Transverse colon (tissue), 4 donors: ENCODE results near the gene MTHFSD.

Experiments used
- POLR2A ChIP-seq: fragments of 450-650 bp; IDR thresholded peaks from one replicate; pipeline ENCODE4 v1.6.1; 2016; ENCODE audit warnings: antibody characterized with exemption, mild to moderate bottlenecking, moderate library complexity
- POLR2AphosphoS5 ChIP-seq, 3 donors: sonication (generic); formaldehyde crosslinking; IDR thresholded peaks; one replicate each; pipeline ENCODE4 v1.6.1; 2016; ENCODE audit warnings: antibody characterized with exemption in 3 of 3
- TF ChIP-seq, protein P1 (sequence below), 5 experiments: fragments of 200-600 bp in 3 of 5; fragments of 450-650 bp in 2 of 5; sonication (generic) in 3 of 5; IDR thresholded peaks; 1 replicate in 2 of 5; 2 replicates in 3 of 5; pipeline ENCODE4 v1.5.1; 2016 to 2017; ENCODE audit warnings: antibody characterized with exemption in 5 of 5, inconsistent platforms in 3 of 5, mild to moderate bottlenecking in 2 of 5, moderate library complexity in 1 of 5

DNA sequence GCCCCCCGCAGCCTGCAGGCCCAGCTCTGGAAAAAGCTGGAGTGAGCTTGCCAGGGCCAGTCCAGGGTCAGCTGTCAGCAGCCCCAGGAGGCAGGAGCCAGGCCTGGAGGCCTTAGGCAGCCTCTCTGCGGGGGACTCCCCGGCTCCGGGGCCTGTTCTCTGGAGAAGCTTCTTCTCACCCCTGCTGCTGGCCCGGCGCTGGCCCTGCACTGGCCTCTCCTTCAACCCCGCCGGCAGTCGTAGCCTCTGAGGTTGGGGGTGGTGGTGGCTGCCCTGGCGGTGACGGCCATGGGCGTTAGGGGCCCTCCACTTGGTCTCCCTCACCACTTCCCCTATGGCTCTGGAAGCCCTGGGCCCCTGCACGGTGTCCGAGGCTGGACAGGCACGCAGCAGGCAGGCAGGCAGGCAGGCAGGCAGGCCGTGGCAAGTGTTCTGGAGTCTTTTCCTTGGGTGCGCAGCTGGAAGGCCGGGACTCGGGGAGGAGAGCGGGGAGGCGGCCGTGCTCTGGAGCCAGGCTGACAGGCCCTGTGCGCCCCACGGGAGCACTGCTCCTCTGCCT, 42.7 kb downstream of the MTHFSD start:
- TF ChIP-seq, protein P1, sequence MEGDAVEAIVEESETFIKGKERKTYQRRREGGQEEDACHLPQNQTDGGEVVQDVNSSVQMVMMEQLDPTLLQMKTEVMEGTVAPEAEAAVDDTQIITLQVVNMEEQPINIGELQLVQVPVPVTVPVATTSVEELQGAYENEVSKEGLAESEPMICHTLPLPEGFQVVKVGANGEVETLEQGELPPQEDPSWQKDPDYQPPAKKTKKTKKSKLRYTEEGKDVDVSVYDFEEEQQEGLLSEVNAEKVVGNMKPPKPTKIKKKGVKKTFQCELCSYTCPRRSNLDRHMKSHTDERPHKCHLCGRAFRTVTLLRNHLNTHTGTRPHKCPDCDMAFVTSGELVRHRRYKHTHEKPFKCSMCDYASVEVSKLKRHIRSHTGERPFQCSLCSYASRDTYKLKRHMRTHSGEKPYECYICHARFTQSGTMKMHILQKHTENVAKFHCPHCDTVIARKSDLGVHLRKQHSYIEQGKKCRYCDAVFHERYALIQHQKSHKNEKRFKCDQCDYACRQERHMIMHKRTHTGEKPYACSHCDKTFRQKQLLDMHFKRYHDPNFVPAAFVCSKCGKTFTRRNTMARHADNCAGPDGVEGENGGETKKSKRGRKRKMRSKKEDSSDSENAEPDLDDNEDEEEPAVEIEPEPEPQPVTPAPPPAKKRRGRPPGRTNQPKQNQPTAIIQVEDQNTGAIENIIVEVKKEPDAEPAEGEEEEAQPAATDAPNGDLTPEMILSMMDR (IDR thresholded peaks at IDR 0.05) = no peak
- TF ChIP-seq POLR2AphosphoS5 (IDR thresholded peaks at IDR 0.05) (no peak), POLR2A (no peak)
